Prostate gland (tissue), 2 donors: ENCODE measurements around the gene SLC22A1.

Experiments
- POLR2A ChIP-seq: fragments of 450-650 bp; IDR thresholded peaks from one replicate; pipeline ENCODE4 v1.6.1; 2016; ENCODE audit warnings: antibody characterized with exemption, mild to moderate bottlenecking
- POLR2AphosphoS5 ChIP-seq: sonication (generic); formaldehyde crosslinking; IDR thresholded peaks from one replicate; pipeline ENCODE4 v1.6.1; 2017; ENCODE audit warnings: antibody characterized with exemption
- TF ChIP-seq, protein P1 (sequence below), 4 experiments: fragments of 200-600 bp in 2 of 4; fragments of 450-650 bp in 2 of 4; sonication (generic) in 2 of 4; IDR thresholded peaks; 1 replicate in 3 of 4; 2 replicates in 1 of 4; pipeline ENCODE4 v1.5.1; 2016 to 2019; ENCODE audit warnings: antibody characterized with exemption in 4 of 4, mild to moderate bottlenecking in 2 of 4, moderate library complexity in 2 of 4

DNA sequence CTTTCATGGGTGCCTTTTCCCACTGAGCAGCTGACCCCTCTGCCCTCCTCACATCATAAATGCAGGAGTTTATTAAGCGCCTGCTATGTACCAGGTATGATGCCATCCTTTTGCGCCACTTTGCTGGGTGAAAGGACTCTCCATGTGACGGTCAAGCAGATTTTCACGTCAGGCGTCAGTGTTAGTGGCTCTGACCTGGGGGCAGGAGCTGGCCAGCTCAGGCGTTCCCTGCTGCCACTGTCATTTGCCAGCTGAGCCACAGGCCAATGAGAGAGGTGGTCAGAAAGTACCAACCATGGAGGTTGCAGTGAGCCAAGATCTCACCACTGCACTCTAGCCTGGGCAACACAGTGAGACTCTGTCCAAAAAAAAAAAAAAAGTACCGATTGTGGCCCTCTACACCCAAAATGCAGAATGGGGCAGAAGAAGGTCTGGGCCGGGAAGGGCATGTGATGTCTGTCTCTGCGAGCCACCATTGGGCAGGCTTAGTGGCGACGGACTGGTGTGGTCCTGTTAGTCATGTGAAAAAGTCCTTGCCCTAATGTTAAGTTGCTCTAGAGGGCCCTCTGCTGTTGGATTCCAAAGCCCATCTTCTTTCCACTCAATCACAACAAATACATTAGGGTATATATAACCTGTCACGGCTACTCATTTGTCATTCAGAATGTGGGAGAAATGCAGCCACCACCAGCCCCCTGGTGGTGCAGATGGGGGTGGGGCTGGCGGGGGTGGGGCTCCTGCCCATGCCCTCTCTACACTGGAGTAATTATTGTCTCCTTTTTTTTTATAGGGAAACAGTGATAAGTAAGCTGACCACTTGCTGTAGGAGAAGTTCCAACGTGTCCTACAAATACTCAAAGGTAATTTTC is 18.4 kb upstream of the SLC22A1 start:
- no peak for TF ChIP-seq POLR2AphosphoS5
- TF ChIP-seq, protein P1, sequence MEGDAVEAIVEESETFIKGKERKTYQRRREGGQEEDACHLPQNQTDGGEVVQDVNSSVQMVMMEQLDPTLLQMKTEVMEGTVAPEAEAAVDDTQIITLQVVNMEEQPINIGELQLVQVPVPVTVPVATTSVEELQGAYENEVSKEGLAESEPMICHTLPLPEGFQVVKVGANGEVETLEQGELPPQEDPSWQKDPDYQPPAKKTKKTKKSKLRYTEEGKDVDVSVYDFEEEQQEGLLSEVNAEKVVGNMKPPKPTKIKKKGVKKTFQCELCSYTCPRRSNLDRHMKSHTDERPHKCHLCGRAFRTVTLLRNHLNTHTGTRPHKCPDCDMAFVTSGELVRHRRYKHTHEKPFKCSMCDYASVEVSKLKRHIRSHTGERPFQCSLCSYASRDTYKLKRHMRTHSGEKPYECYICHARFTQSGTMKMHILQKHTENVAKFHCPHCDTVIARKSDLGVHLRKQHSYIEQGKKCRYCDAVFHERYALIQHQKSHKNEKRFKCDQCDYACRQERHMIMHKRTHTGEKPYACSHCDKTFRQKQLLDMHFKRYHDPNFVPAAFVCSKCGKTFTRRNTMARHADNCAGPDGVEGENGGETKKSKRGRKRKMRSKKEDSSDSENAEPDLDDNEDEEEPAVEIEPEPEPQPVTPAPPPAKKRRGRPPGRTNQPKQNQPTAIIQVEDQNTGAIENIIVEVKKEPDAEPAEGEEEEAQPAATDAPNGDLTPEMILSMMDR (IDR thresholded peaks at IDR 0.05), result peak in 1 of 4 experiments; percentile 9
- TF ChIP-seq POLR2A, result no peak
